WI38 (cell line): ENCODE data around the gene RGS21.

Source experiments
- H3K4me3 ChIP-seq: 2 replicates; pipeline ENCODE4 v1.5.1; 2011; ENCODE audit warnings: low read depth, mild to moderate bottlenecking, control low read depth, low read length
- CTCF ChIP-seq: IDR thresholded peaks from 2 replicates; pipeline ENCODE4 v1.5.1; 2012; ENCODE audit warnings: low read depth, mild to moderate bottlenecking, control low read depth, low read length

The RGS21 gene

GRCh38 chr1:192316942-192317450 is at the start of gene RGS21:
Gene RGS21 (plus strand): TSS chr1:192316992. CDS start chr1:192343037, 26,045 bp downstream.
- TF ChIP-seq CTCF = no peak
- no peak within 1 kb of the TSS for H3K4me3 ChIP-seq

GRCh38 chr1:192268468-192269052 is 48.2 kb upstream of the RGS21 start:
- no peak overlapping the region for H3K4me3 ChIP-seq
- TF ChIP-seq CTCF = no peak

GRCh38 chr1:192270398-192270797 is 46.4 kb upstream of the RGS21 start:
- TF ChIP-seq CTCF = no peak
- no peak overlapping the region for H3K4me3 ChIP-seq

- no peak for TF ChIP-seq CTCF
Observed at GRCh38 chr1:192272732-192273131, 44.1 kb upstream of the RGS21 start.

GRCh38 chr1:192274588-192274987 is 42.2 kb upstream of the RGS21 start:
- H3K4me3 ChIP-seq = no peak overlapping the region
- no peak for TF ChIP-seq CTCF

More at GRCh38 chr1:192272732-192273131, 44.1 kb upstream of the RGS21 start:
- H3K4me3 ChIP-seq = no peak overlapping the region

- TF ChIP-seq CTCF = no peak
- no peak overlapping the region for H3K4me3 ChIP-seq
Observed at GRCh38 chr1:192277635-192278034, 39.2 kb upstream of the RGS21 start.

GRCh38 chr1:192284927-192285326 is 31.9 kb upstream of the RGS21 start:
- no peak for TF ChIP-seq CTCF
- no peak overlapping the region for H3K4me3 ChIP-seq
